Nucleus accumbens (tissue), 56 donors: ENCODE data around the gene OR51E1.

Experiments used
- DNase-seq, 56 donors: peaks; one replicate each; lab custom pipeline; 2025; lab: John Stamatoyannopoulos, UW

The OR51E1 gene

GRCh38 chr11:4647766-4648165, 4.0 kb downstream of the OR51E1 start:
- no peak for DNase-seq

- no peak for DNase-seq
Observed at GRCh38 chr11:4654635-4655369, 11.0 kb downstream of the OR51E1 start.

GRCh38 chr11:4658629-4659445, 15.1 kb downstream of the OR51E1 start:
- DNase-seq: no peak

DNA sequence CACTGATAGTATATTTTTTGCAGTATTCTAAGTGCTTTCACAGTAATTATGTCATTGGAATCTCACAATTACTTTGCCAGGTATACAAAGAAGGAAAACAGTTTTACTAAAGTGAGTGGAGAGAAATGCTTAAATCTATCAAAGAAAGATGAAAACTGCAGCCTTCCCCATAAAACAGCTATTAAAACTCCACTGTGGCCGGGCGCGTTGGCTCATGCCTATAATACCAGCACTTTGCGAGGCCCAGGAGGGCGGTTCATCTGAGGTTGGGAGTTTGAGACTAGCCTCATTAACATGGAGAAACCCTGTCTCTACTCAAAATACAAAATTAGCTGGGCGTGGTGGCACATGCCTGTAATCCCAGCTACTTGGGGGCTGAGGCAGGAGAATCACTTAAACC, 19.1 kb downstream of the OR51E1 start:
- DNase-seq: no peak

GRCh38 chr11:4664183-4664582, 20.4 kb downstream of the OR51E1 start:
- DNase-seq: no peak

GRCh38 chr11:4664786-4665185, 21.0 kb downstream of the OR51E1 start:
- DNase-seq: no peak

DNA sequence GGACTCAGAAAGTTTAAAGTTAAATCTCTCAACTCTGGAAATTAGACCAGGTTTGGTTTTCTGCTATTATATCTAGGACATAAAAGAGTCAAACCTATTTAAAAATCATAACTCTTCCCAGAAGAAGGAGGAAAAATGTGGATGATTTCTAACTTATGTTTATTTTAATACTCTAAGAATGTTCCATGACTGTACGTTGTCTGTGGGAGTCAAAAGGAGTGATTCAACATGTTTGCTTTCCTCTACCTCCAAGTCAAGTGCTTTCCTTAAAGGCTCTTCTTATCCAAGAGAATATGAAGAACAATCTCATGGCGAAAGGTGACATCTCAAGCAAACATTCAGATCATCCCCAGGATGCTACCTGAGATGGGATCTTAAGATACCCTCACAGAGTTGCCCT, 21.6 kb downstream of the OR51E1 start:
- no peak for DNase-seq

- DNase-seq: no peak
Observed at GRCh38 chr11:4671741-4672140, 28.0 kb downstream of the OR51E1 start.

GRCh38 chr11:4672470-4672869, 28.7 kb downstream of the OR51E1 start:
- no peak for DNase-seq

DNA sequence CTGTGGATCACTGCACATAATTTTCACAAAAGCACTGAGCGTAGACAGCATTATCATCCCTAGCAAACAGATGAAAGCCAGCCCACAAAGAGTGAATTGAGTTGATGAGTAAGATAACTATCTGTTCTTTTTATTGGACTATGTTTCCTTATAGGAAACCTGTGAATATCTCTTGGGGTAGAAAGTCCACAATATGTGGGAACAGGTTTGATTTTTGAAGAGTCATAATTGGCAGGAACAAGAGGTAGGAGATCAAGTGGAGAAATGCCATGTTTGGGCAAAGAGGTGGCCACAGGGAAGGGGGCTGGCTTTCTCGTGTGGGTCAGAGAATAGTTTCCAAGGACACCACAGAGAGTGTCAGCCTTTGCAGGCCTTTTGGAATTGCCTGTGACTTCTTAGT, 30.0 kb downstream of the OR51E1 start:
- no peak for DNase-seq

DNA sequence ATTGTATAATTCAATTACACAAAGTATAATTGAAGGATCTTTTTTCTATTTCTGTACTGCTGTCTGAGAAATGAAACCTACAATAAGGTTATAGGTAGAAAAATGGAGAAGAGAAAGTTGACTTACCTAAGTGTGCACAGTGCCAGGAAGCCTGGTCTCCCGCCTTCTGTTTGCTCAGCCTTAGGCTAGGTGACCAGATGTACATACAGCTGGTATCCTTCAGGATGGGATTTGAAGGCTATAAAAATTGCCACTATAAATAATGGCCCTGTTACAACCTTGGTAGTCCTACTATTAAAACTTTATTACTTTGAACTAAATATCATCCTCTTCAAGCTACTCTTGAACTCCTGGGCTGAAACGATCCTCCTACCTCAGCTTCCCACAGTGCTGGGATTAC, 34.2 kb downstream of the OR51E1 start:
- DNase-seq: no peak

DNA sequence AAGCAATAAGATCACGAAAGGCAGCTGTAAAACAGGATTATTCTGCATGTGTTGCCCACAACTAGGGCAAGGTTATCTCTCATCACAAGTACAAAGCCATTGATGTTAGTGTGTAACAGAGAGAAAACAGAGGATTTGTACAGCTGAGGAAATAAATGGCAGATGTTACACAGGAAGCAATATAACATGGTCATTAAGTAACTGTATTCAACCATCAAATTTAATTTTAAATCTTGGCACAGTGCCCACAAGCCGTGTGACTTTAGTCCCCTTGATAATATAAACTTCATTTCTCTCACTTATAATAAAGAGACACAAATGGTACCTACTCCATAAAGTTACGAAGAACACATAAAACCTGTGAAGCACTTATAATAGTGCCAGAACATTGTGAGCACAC, 36.6 kb downstream of the OR51E1 start:
- no peak for DNase-seq

DNA sequence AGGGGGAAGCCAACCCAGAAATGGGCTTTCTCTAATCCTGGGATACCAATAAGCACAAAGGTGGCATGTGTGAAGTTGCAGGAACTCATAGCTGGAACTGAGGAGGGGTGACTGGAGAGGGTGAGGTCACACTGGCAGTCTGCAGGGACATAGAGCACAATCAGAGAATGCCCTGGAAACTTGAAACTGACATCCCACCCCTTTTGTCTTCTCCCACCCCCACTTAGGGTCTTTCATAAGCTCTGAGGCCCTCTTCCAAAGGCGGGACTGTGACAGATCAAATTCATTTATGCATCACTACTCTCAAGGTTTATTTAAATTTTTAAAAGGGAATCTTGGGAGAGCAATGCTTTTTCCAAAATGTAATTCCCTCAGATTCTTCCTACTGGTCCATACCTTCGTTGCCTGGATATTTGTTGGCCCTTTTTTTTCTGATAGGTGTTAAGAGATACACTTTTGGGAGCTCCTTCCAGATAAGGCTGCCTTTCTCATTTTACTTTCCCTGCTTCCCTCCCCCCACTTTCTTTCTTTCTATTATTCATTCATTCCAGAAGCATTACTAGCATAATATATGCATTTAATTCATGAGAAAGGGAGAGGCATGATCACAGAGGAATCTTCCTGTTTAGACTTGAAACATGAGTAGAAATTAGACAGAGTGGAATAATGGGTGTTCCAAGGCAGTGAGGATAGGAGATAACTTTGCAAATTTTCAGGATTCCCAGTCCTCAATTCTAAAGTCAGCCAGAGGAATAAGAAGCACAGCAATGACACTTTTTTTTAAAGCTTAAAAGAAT, 39.0 kb downstream of the OR51E1 start:
- DNase-seq: no peak

- no peak for DNase-seq
Observed at GRCh38 chr11:4684631-4685285, 41.0 kb downstream of the OR51E1 start.

GRCh38 chr11:4695442-4695841, 51.7 kb downstream of the OR51E1 start:
- no peak for DNase-seq

DNA sequence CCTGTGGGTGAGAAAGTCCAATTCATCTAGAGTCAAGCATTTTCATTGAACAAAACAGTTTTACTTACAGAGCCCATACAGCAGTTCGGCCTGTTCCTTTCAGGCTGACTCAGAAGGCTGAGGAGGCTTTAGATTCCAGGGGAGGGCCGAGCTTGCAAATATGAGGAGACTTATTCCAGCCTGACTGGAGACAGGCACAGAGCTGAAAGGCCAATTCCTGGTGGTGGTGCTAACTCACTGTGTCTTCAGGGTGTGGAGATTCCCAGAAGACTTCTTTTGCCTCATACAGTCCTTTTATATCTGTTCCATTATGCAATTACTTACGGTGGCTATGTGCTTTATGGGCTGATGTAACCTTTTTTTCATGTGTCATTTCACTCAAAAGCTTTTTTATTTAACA, 53.8 kb downstream of the OR51E1 start, which contains the start of gene OR51E2:
Gene OR51E2, minus strand, starts transcription at position 269 of the 400 bp plus-strand sequence. CDS start 15,142 bp downstream, outside the sequence.
- DNase-seq: no peak

GRCh38 chr11:4699697-4700435, 56.1 kb downstream of the OR51E1 start:
- DNase-seq: no peak

- no peak for DNase-seq
Observed at GRCh38 chr11:4700436-4700820, 56.6 kb downstream of the OR51E1 start.

DNA sequence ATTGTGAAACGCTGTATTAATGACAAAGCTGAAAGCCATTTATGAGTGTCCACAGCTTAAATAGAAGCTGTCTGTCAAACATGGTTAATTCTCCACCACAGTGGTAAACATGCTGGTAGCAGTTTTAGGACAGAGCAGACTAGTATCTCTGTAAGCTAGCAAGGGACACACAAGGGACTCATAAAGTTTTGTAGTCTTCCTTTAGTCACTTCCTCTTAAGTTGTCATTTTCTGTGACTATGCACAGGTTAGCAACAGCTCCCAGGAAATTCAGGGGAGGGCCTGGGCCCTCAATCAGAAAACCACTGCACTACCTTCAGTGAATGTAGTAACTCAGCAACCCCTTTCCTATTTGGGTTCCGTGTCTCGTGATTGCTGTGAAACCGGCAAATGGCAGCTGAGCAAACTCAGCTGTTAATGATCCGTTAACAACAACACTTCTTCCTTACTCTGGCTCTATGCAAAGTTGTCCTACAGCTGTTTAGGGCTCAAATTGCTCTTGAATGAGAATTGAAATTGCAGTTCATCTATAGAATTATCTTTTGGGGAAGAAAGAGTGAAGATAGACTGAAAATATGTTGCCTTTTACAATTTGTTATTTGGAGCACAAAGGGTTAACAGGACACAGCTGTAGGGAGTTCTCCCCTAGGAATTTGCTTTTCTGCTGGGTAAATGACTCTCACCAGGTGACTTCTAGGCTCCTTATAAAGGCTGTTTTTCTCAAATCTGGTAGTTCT, 60.4 kb downstream of the OR51E1 start, which contains the start of gene MMP26:
Gene MMP26, plus strand, starts transcription at position 731 of the 736 bp plus-strand sequence.
- no peak for DNase-seq
